HG03139 (cell line): Measurements from ENCODE around the gene PPIF.

Source experiments
- ATAC-seq: cut with Tn5 transposase; IDR thresholded peaks from one replicate; pipeline ENCODE4 v1.9.1; 2021; ENCODE audit not compliant: unreplicated experiment

PPIF gene

DNA sequence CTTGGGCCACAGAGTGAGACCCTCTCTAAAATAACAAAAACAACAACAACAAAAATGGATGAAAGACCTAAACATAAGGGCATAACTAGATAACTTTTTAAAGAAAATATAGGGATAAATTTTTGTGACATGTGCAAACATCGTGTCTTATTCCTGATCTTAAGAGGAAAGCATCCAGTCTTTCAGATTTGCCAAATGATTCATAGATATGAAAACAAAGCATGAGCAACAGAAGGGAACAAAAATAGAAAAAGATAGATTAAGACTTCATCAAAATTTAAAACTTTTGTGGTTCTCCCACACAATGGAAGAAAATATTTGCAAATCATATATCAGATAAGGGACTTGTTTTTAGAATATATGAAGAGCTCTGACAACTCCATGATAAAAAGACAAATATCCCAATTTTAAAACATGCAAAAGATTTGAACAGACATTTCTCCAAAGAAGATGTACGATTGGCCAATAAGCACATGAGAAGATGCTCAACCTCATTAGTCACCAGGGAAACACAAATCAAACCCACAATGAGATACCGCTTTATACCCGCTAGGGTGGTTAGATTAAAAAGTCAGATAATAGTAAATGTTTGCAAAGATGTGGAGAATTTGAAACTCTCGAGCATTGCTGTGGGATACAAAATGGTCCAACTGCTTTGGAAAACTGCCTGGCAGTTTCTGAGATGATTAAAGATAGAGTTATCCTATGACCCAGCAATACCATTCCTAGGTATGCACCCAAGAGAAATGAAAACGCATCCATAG is 20.3 kb downstream of the PPIF start:
- ATAC-seq = no peak

GRCh38 chr10:79372871-79373270 is 25.6 kb downstream of the PPIF start:
- ATAC-seq = no peak

GRCh38 chr10:79374312-79375191 is 27.3 kb downstream of the PPIF start:
- ATAC-seq = no peak

DNA sequence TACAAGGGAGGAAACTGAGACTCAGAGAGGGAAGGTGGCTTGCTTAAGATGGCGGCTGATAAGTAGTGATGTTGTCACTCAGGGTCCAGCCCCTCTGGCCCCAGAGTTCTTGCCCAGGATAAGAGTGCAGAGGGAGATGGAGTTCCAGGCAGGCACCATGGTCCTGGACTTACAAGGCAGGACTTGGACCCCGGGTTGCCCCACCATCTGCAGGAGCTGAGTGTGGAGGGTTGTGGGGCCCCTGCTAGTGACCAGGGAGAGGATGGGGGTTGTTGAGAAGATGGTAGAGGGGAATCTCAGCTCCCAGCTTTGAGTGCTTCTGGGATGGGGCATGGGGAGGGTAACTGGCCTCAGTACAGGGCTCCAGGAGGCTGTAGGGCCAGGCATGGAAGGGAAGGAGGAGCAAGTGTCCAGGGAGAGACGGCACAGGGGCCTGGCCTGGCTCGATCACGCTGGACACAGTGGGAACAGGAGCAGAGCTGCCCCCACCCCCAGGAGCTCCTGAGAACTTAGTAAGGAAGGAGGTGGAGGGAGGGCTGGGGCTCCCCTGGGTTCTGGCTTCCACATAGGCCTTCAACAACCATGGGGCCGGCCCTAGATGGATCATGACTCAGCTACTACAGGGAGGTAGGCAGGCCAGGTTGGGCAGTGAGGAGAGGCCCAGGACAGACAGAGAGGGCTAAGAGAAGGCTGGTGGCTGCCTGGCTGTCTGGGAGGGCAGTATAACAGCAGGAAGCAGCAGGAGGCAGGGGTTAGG is 28.2 kb downstream of the PPIF start:
- no peak for ATAC-seq

DNA sequence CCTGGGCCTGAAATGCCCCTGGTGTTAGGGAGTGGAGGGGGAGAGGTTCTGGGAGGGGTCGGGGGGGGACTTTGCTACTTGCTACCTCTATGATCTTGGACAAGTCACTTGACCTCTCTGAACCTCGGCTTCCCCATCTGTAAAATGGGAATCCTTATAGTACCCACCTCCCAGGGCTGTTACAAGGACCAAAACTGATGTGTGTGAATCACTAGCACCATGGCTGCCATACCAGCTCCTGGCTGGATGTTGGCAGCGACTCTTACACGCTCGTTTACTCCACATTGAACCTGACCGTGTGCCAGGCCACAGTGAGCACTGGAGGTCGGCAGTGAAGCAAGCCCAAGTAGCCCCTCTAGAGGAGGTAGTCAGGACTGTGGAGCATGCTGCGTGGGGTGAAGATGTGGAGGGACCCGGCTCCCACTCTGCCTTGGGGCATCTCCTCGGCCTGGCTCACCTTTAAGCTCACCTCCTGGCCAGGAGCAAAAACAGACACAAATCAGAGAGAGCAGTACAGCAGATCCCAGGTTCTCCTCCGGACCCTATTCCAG is 28.9 kb downstream of the PPIF start:
- ATAC-seq = no peak

DNA sequence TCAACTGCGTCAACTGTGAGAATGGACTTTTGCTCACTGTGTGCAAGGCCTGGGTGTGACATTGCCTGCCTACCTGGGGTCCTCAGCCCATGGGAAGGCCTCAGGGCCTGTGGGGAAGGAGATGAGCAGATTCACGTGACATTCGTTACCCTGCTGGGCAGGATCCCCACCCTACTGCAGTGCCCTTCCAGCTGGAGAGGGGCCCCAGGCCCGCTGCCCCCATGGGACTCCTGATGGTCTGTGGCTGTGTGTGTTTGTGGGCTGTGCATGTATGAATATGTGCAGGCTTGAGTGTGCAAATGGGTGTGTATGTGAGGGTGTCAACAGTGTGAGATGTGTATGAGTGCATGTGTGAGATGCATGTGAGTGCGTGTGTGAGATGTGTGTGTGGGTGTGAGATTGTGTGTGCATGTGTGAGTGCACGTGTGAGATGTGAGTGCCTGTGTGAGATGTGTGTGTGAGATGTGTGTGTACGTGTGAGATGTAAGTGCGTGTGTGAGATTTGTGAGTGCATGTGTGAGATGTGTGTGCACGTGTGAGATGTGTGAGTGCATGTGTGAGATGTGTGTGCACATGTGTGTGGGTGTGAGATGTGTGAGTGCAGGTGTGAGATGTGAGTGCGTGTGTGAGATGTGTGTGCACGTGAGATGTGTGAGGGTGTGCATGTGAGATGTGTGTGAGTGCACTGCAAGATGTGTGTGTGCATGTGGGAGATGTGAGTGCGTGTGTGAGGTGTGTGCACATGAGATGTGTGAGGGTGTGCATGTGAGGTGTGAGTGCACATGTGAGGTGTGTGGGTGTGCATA is 29.7 kb downstream of the PPIF start:
- ATAC-seq = no peak

- ATAC-seq = no peak
Observed at GRCh38 chr10:79377557-79378382, 30.5 kb downstream of the PPIF start.

GRCh38 chr10:79378383-79378646 is 31.0 kb downstream of the PPIF start:
- ATAC-seq = no peak

GRCh38 chr10:79378647-79379511 is 31.6 kb downstream of the PPIF start:
- ATAC-seq = no peak

- no peak for ATAC-seq
Observed at GRCh38 chr10:79379512-79380124, 32.3 kb downstream of the PPIF start.

- ATAC-seq = no peak
Observed at GRCh38 chr10:79380125-79380945, 33.1 kb downstream of the PPIF start.

DNA sequence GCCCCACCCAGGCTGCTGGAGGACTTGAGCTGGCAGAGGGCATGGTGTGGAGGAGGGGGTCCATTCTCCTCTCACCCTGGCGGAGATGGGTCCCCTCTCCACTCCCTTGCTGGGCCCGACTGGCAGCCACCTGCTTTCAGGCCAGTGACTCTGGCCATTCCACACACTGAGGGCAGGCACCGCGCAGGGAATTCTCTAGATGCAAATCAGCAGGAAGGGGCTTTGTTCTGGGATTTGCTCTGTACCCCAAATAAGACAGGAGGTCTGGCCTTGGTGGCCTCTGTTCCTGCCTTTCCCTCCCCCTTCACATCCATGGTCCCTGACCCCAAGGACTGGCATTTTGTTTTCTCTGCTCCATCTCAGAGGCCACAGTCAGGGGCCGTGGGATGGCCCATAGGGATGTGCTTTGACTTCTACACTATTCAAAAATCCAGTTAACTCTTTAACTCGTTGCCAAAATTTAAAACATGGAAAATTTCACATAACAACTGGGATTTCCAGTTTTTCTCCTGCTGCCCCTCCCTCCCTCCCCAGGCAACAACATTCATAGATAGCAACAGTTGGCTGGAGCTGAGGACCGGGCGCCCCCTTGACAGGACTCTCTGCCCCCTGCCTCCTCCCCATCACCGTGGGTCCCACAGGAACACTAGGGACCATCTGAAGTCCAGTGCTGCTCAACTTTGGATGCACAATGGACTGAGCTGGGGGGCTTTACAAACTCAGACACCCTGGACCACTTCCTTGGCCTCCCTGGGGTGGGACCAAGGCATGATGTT is 33.9 kb downstream of the PPIF start:
- ATAC-seq = no peak

- ATAC-seq = no peak
Observed at GRCh38 chr10:79381804-79382221, 34.5 kb downstream of the PPIF start.

- ATAC-seq = no peak
Observed at GRCh38 chr10:79382491-79382941, 35.2 kb downstream of the PPIF start.

DNA sequence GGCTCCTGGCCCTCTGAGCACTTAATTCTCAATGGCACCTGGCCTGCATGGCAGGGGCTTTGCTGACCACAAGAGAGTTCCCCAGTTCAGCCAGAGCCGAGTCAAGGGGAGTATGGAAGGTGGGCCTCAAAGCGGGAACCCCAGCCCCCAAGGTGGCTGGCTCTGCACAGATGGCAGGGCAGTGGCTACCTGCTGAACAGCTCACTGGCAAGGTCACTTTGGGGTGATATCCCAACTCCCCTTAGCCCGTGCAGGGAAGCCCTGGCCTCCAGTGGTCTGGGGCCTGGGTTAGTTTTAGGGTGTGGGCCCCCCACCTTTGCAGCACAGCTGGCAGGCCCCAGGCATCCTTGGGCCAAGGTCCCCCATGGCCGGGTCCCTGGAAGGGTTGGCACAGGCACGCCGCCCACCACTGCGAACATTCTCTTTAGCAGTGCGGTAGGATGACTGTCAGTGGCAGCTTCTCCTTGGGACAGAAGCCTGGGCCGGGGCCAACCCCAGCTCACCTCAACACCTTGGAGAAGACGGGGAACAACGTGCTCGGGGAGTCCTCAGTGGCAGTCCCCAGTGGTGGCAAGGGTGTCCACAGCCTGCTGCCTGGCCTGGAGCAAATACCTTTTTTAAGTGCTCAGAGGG is 36.8 kb downstream of the PPIF start:
- no peak for ATAC-seq

DNA sequence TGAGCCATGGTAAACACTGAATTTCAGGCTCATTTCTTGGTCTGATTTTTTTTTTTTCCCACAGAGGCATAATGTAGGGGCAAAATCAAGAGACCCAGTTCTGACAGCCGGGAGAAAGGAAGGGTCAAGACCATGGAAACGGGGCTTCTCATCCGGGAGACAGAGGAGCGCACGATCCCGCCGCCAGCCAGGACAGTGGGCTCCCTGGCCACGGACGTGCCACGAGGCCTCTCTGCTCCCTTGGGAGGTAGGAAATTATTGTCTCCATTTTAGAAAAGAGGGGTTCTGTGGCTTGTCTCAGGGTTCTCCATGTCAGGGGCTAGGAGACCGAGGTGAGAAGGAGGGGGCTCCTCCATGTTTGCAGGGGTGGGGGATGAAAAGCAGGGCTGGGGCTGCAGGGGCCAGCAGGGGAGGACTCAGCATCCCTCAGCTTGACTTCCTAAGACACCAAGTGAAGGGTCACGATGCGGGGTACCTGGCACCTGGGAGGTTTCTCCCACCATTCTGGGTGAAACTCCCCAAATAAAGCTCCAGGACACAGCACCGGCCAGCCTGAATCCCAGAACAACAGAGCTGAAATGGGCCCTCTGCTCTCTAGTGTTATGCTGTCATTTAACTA is 37.6 kb downstream of the PPIF start:
- no peak for ATAC-seq
